ENCODE results near the gene NEDD8. TPM values are rescaled to one million over a fixed set of nuclear protein-coding genes. Genes with fewer than 3 reads are reported as not detected.
A peak's percentile ranks its signal among the peaks of the same experiment; 100 is the strongest.

NEDD8 gene
- total RNA-seq, 1 experiment from 2014 or later = 330 TPM

- no peak overlapping the region for H3K9ac ChIP-seq (ENCODE audit: low read length)
- no peaks in the 10 kb centered on the region for H3K79me2 ChIP-seq (ENCODE audit: low read length)
- no peak overlapping the region for H2AFZ ChIP-seq (ENCODE audit: low read length)
- no peak overlapping the region for H3K4me2 ChIP-seq (ENCODE audit: low read length)
- H3K36me3 ChIP-seq (ENCODE audit: low read depth, low read length) = peaks cover 27% of the 10 kb centered on the region; the same call in 1 of the 2 replicates
- POLR2A ChIA-PET (ENCODE audit: unreplicated experiment) = no interaction called here
- BruUV-seq (replicated peaks) = no TSS peak
- H4K20me1 ChIP-seq (ENCODE audit: low read length) = no peaks in the 10 kb centered on the region
- no peak overlapping the region for H3K27ac ChIP-seq (ENCODE audit: low read length)
- CTCF ChIA-PET = no interaction called here
- ATAC-seq = peak; percentile 69
- intact Hi-C loops (cut with micrococcal nuclease) = no loop called here
- no peaks in the 10 kb centered on the region for H3K9me3 ChIP-seq (ENCODE audit: low read length)
- no peak for TF ChIP-seq EZH2 (IDR thresholded peaks at IDR 0.05; ENCODE audit: low read length, unreplicated experiment)
- TF ChIP-seq EZH2phosphoT487 (IDR thresholded peaks at IDR 0.05; ENCODE audit: borderline replicate concordance, low read length) = no peak
- TF ChIP-seq CTCF (conservative IDR thresholded peaks at IDR 0.05; ENCODE audit: low read depth, low read length) = no peak
- DNase-seq = peak; percentile 43
- no peaks in the 10 kb centered on the region for H3K9me2 ChIP-seq (replicated peaks; ENCODE audit: low read length)
- no peaks in the 10 kb centered on the region for H3K27me3 ChIP-seq (ENCODE audit: low read length)
- no peaks in the 10 kb centered on the region for H3K4me1 ChIP-seq (ENCODE audit: insufficient read depth, low read length)
- no peak overlapping the region for H3K4me3 ChIP-seq (ENCODE audit: low read length)
- H3F3A ChIP-seq (ENCODE audit: low read length, unreplicated experiment) = no peaks in the 10 kb centered on the region
These were observed 52.0 kb downstream of the NEDD8 start for GRCh38 chr14:24179961-24180796.

GRCh38 chr14:24179294-24179960, 52.7 kb downstream of the NEDD8 start:
- ATAC-seq (no peak), DNase-seq (no peak)
- no peak overlapping the region for H3K4me2 ChIP-seq (ENCODE audit: low read length)
- H3K4me3 ChIP-seq (ENCODE audit: low read length) = no peak overlapping the region
- no peaks in the 10 kb centered on the region for H3K79me2 ChIP-seq (ENCODE audit: low read length)
- H2AFZ ChIP-seq (ENCODE audit: low read length) = no peak overlapping the region
- H3K36me3 ChIP-seq (ENCODE audit: low read depth, low read length) = peaks cover 27% of the 10 kb centered on the region; the same call in 1 of the 2 replicates
- ChIA-PET CTCF (no interaction called here), POLR2A (ENCODE audit: unreplicated experiment) (no interaction called here)
- intact Hi-C loops (cut with micrococcal nuclease) = no loop called here
- no peaks in the 10 kb centered on the region for H4K20me1 ChIP-seq (ENCODE audit: low read length)
- H3K9me2 ChIP-seq (replicated peaks; ENCODE audit: low read length) = no peaks in the 10 kb centered on the region
- H3K9ac ChIP-seq (ENCODE audit: low read length) = no peak overlapping the region
- H3K27ac ChIP-seq (ENCODE audit: low read length) = no peak overlapping the region
- TF ChIP-seq CTCF (conservative IDR thresholded peaks at IDR 0.05; ENCODE audit: low read depth, low read length) = no peak
- TF ChIP-seq EZH2phosphoT487 (IDR thresholded peaks at IDR 0.05; ENCODE audit: borderline replicate concordance, low read length) = no peak
- no peak for TF ChIP-seq EZH2 (IDR thresholded peaks at IDR 0.05; ENCODE audit: low read length, unreplicated experiment)
- H3F3A ChIP-seq (ENCODE audit: low read length, unreplicated experiment) = no peaks in the 10 kb centered on the region
- H3K4me1 ChIP-seq (ENCODE audit: insufficient read depth, low read length) = no peaks in the 10 kb centered on the region
- BruUV-seq (replicated peaks) = no TSS peak
- no peaks in the 10 kb centered on the region for H3K27me3 ChIP-seq (ENCODE audit: low read length)
- no peaks in the 10 kb centered on the region for H3K9me3 ChIP-seq (ENCODE audit: low read length)
